Endodermal cell (in vitro differentiated cells): ENCODE data around the gene TMEM255B. TPM values are rescaled to one million over a fixed set of nuclear protein-coding genes. Genes with fewer than 3 reads are reported as not detected.

Experiments used
- DNase-seq: peaks from one replicate; pipeline ENCODE4 v3.0.0-alpha.2; 2017
- H3K27ac ChIP-seq: 2 replicates; pipeline ENCODE4 v1.5.1; 2013; ENCODE audit warnings: mild to moderate bottlenecking, low read depth, low read length, moderate library complexity
- H3K27me3 ChIP-seq: 2 replicates; pipeline ENCODE4 v1.6.1; 2013; ENCODE audit warnings: mild to moderate bottlenecking, low read length, moderate library complexity; ENCODE audit not compliant: insufficient read depth, control insufficient read depth, poor library complexity, severe bottlenecking
- H3K36me3 ChIP-seq: 2 replicates; pipeline ENCODE4 v1.7.0; 2013; ENCODE audit warnings: mild to moderate bottlenecking, low read length, moderate library complexity; ENCODE audit not compliant: control insufficient read depth, insufficient read depth
- H3K4me1 ChIP-seq: one replicate; pipeline ENCODE4 v1.7.0; 2013; ENCODE audit warnings: low read length; ENCODE audit not compliant: control insufficient read depth, insufficient read depth
- H3K4me3 ChIP-seq: 2 replicates; pipeline ENCODE4 v1.5.1; 2013; ENCODE audit warnings: mild to moderate bottlenecking, low read length, moderate library complexity
- H3K9ac ChIP-seq: 2 replicates; pipeline ENCODE4 v1.6.1; 2013; ENCODE audit warnings: mild to moderate bottlenecking, low read length, moderate library complexity; ENCODE audit not compliant: poor library complexity, severe bottlenecking; ENCODE audit errors: extremely low read depth
- H3K9me3 ChIP-seq: 2 replicates; pipeline ENCODE4 v1.6.1; 2013; ENCODE audit warnings: mild to moderate bottlenecking, low read length, moderate library complexity; ENCODE audit not compliant: control insufficient read depth
- H3K27ac Mint-ChIP-seq: 2 replicates; pipeline ENCODE4 v1.8.0; 2020; ENCODE audit warnings: mixed read lengths
- H3K27me3 Mint-ChIP-seq: 2 replicates; pipeline ENCODE4 v1.8.0; 2021; ENCODE audit warnings: mild to moderate bottlenecking, mixed read lengths; ENCODE audit not compliant: insufficient read depth
- H3K36me3 Mint-ChIP-seq: 2 replicates; pipeline ENCODE4 v1.8.0; 2020; ENCODE audit warnings: low read depth, mixed read lengths
- H3K4me1 Mint-ChIP-seq: 2 replicates; pipeline ENCODE4 v1.8.0; 2020; ENCODE audit warnings: mixed read lengths
- H3K4me3 Mint-ChIP-seq: 2 replicates; pipeline ENCODE4 v1.8.0; 2020; ENCODE audit warnings: mild to moderate bottlenecking, moderate library complexity, mixed read lengths
- H3K9me3 Mint-ChIP-seq: 2 replicates; pipeline ENCODE4 v1.8.0; 2020; ENCODE audit warnings: mild to moderate bottlenecking, mixed read lengths
- WGBS, 2 experiments: methylation state at CpG; one replicate each; pipeline versions ENCODE4 v1.1.5 to v1.1.7; 2013; ENCODE audit warnings: missing lambda C conversion rate in 2 of 2, mixed read lengths in 1 of 2; ENCODE audit not compliant: insufficient coverage in 1 of 2, insufficient read length in 1 of 2; 5-methylcytosine and 5-hydroxymethylcytosine counted together
- total RNA-seq, 2 donors: library from RNA; stranded (reverse); fragmentation: NEBNext Ultra II Directional in 1 of 2; extraction: Animal tissue kit (Norgen Biotek cat#: 25700) in 1 of 2; gene quantifications; 2 replicates in 1 of 2; 3 replicates in 1 of 2; pipeline ENCODE4 v1.2.1, GENCODE V29; 2021
- TF ChIP-seq, protein P1 (sequence below): fragments of 200-600 bp; sonication (generic); conservative IDR thresholded peaks from 2 replicates; pipeline ENCODE4 v1.5.0; 2021; ENCODE audit warnings: antibody characterized with exemption, mild to moderate bottlenecking

The TMEM255B gene
- total RNA-seq, 2 donors from 2014 or later: 0.55 to 2.1 TPM

DNA sequence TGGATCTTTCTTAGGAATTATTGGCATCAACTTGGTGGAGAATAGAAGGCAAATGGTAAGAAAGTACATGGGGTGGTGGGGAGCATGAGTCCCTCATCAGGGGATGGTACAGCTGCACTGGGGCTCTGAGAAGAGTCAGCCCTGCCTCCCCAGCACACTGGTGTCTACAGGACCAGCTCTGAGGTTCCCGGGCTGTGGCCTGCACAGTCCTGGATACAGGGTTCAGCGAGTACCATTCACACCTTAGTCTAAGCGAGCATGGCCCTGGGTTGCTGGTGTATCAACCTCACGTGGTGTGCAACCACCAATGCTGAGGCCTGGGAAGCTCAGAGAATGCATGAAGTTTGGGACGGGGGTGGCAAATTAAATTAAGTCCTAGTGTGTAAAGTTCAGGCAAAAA, 10.1 kb downstream of the TMEM255B start:
- no peaks in the 10 kb centered on the region for H3K4me1 ChIP-seq
- peak; percentile 15 for DNase-seq
- Mint-ChIP-seq H3K4me1 (peaks cover 6% of the 10 kb centered on the region), H3K36me3 (no peaks in the 10 kb centered on the region), H3K27me3 (peaks cover 1% of the 10 kb centered on the region), H3K27ac (no peak overlapping the region), H3K4me3 (no peak overlapping the region), H3K9me3 (peaks cover 4% of the 10 kb centered on the region)
- no peak overlapping the region for H3K27ac ChIP-seq
- H3K4me3 ChIP-seq: no peak overlapping the region
- WGBS, 2 experiments: 89 to 93% methylated on average over 5 of the region's 5 CpGs
- H3K27me3 ChIP-seq: no peaks in the 10 kb centered on the region
- H3K36me3 ChIP-seq: no peaks in the 10 kb centered on the region
- H3K9me3 ChIP-seq: no peaks in the 10 kb centered on the region
- no peak overlapping the region for H3K9ac ChIP-seq
- TF ChIP-seq, protein P1, sequence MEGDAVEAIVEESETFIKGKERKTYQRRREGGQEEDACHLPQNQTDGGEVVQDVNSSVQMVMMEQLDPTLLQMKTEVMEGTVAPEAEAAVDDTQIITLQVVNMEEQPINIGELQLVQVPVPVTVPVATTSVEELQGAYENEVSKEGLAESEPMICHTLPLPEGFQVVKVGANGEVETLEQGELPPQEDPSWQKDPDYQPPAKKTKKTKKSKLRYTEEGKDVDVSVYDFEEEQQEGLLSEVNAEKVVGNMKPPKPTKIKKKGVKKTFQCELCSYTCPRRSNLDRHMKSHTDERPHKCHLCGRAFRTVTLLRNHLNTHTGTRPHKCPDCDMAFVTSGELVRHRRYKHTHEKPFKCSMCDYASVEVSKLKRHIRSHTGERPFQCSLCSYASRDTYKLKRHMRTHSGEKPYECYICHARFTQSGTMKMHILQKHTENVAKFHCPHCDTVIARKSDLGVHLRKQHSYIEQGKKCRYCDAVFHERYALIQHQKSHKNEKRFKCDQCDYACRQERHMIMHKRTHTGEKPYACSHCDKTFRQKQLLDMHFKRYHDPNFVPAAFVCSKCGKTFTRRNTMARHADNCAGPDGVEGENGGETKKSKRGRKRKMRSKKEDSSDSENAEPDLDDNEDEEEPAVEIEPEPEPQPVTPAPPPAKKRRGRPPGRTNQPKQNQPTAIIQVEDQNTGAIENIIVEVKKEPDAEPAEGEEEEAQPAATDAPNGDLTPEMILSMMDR: no peak

DNA sequence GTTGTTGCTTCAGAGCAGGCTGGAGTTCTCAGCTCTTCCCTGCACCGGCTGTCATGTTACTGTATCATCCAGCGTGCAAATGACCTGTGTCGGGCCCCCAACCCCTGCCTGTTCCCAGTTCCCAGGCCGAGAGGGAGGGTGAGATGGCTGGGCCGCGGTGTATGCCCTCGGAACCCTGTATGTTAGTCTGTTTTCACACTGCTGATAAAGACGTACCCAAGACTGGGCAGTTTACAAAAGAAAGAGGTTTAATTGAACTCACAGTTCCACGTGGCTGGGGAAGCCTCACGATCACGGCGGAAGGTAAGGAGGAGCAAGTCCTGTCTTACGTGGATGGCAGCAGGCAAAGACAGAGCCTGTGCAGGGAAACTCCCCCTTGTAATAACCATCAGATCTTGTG, 10.9 kb downstream of the TMEM255B start:
- no peaks in the 10 kb centered on the region for H3K4me1 ChIP-seq
- Mint-ChIP-seq H3K27me3 (peaks cover 1% of the 10 kb centered on the region), H3K9me3 (peaks cover 4% of the 10 kb centered on the region), H3K4me1 (peaks cover 6% of the 10 kb centered on the region), H3K27ac (no peak overlapping the region), H3K4me3 (no peak overlapping the region), H3K36me3 (no peaks in the 10 kb centered on the region)
- H3K9ac ChIP-seq: no peak overlapping the region
- TF ChIP-seq, protein P1: no peak
- no peak overlapping the region for H3K27ac ChIP-seq
- H3K27me3 ChIP-seq: peaks cover 4% of the 10 kb centered on the region
- no peak overlapping the region for H3K4me3 ChIP-seq
- WGBS, 2 experiments: 87 to 94% methylated on average over 12 to 13 of the region's 13 CpGs
- H3K9me3 ChIP-seq: no peaks in the 10 kb centered on the region
- DNase-seq: peak; percentile 27
- no peaks in the 10 kb centered on the region for H3K36me3 ChIP-seq

DNA sequence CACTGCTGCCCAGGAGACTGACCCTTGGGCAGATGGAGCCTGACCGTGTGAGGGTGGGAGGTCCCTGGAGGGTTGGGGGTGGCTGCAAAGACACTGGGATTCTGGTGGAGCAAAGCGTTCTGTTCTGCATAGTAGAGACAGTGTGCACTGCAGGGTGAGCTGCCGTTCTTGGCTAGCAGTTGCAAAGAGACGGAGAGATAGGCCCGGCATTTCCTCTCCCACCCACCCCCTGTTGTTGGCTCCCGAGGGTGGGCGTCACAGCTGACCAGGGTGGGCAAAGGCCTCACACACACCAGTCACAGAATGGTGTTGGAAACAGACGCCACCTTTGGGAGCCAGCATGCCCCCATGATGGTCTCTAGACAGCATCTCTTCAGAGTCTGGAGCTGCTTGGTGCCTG, 11.4 kb downstream of the TMEM255B start:
- Mint-ChIP-seq H3K4me3 (no peak overlapping the region), H3K27ac (no peak overlapping the region), H3K9me3 (peaks cover 4% of the 10 kb centered on the region), H3K36me3 (no peaks in the 10 kb centered on the region), H3K4me1 (peaks cover 3% of the 10 kb centered on the region), H3K27me3 (peaks cover 1% of the 10 kb centered on the region)
- TF ChIP-seq, protein P1: no peak
- H3K4me3 ChIP-seq: no peak overlapping the region
- H3K27ac ChIP-seq: no peak overlapping the region
- DNase-seq: peak; percentile 24
- H3K4me1 ChIP-seq: no peaks in the 10 kb centered on the region
- H3K27me3 ChIP-seq: peaks cover 4% of the 10 kb centered on the region
- no peak overlapping the region for H3K9ac ChIP-seq
- H3K36me3 ChIP-seq: no peaks in the 10 kb centered on the region
- H3K9me3 ChIP-seq: no peaks in the 10 kb centered on the region
- WGBS, 2 experiments: 81 to 98% methylated on average over 6 to 8 of the region's 8 CpGs
